H1 (cell line): ENCODE results near the gene BABAM1. TPM values are rescaled to one million over a fixed set of nuclear protein-coding genes. Genes with fewer than 3 reads are reported as not detected.

Source experiments
- ASH2L ChIP-seq: fragments of 200-600, 300-600 bp; sonication (generic); IDR thresholded peaks from one replicate; pipeline ENCODE4 v1.7.1; 2017; ENCODE audit warnings: low read length
- CEBPB ChIP-seq: IDR thresholded peaks from 2 replicates; pipeline ENCODE4 v1.6.1; 2012; ENCODE audit warnings: low read depth, low read length
- CHD1 ChIP-seq: IDR thresholded peaks from 2 replicates; pipeline ENCODE4 v1.6.1; 2012; ENCODE audit warnings: low read depth, low read length, improper control_type of control experiment
- CHD7 ChIP-seq: fragments of 300-600 bp; sonication (generic); IDR thresholded peaks from 2 replicates; pipeline ENCODE4 v1.7.1; 2012; ENCODE audit warnings: low read length, moderate library complexity, mild to moderate bottlenecking, inconsistent platforms; ENCODE audit not compliant: insufficient replicate concordance
- EZH2 ChIP-seq: fragments of 200-600 bp; sonication (generic); IDR thresholded peaks from 2 replicates; pipeline ENCODE4 v1.7.1; 2012; ENCODE audit warnings: low read depth, mild to moderate bottlenecking, moderate library complexity, low read length, inconsistent platforms; ENCODE audit not compliant: severe bottlenecking
- GTF2F1 ChIP-seq: IDR thresholded peaks from 2 replicates; pipeline ENCODE4 v1.6.1; 2012; ENCODE audit warnings: low read depth, low read length, improper control_type of control experiment, borderline replicate concordance
- HDAC2 ChIP-seq, 2 experiments: fragments of 300-600 bp in 1 of 2; sonication (generic) in 1 of 2; IDR thresholded peaks; 2 replicates each; pipeline ENCODE4 v1.6.1; 2011 to 2012; ENCODE audit warnings: low read depth in 2 of 2, low read length in 2 of 2, mild to moderate bottlenecking in 2 of 2, moderate library complexity in 2 of 2, borderline replicate concordance in 1 of 2, inconsistent platforms in 1 of 2
- JUN ChIP-seq: IDR thresholded peaks from 2 replicates; pipeline ENCODE4 v1.6.1; 2011; ENCODE audit warnings: low read depth, mild to moderate bottlenecking, improper control_type of control experiment, low read length
- SIRT6 ChIP-seq: IDR thresholded peaks from one replicate; pipeline ENCODE4 v1.7.1; 2012; ENCODE audit warnings: low read length, inconsistent platforms
- SRF ChIP-seq: IDR thresholded peaks from 2 replicates; pipeline ENCODE4 v1.6.1; 2011; ENCODE audit warnings: mild to moderate bottlenecking, low read depth, low read length, moderate library complexity
- polyA plus RNA-seq, 7 experiments: library from polyadenylated mRNA; depleted of rRNA in 3 of 7; stranded (reverse) in 5 of 7; unstranded in 2 of 7; fragments of >200 nt in 5 of 7; fragments of 200-250 nt in 2 of 7; gene quantifications; 1 replicate in 5 of 7; 2 replicates in 1 of 7; 4 replicates in 1 of 7; pipeline versions ENCODE4 v1.2.1 to v1.2.3, GENCODE V29; 2011 to 2013; ENCODE audit warnings: missing spikeins in 2 of 7, mixed read lengths in 2 of 7
- total RNA-seq: library from RNA; stranded (reverse); fragmentation: NEBNext Ultra II Directional; extraction: Animal tissue kit (Norgen Biotek cat#: 25700); gene quantifications from 2 replicates; pipeline ENCODE4 v1.2.1, GENCODE V29; 2021

The BABAM1 gene
- total and polyA plus RNA-seq, 2 of the 8 experiments (the other 6 are each of a cell fraction or from before 2014, with no cell fraction given): 127 to 133 TPM

GRCh38 chr19:17327654-17328516, 60.6 kb downstream of the BABAM1 start (continued):
- TF ChIP-seq CHD7: no peak
- TF ChIP-seq JUN: no peak
- TF ChIP-seq EZH2: no peak
- TF ChIP-seq ASH2L: peak; percentile 62
- no peak for TF ChIP-seq HDAC2 (IDR thresholded peaks at IDR 0.05; ENCODE audit: borderline replicate concordance in 1 of 2, low read depth in 2 of 2, low read length in 2 of 2)
- no peak for TF ChIP-seq GTF2F1
- no peak for TF ChIP-seq SRF
- TF ChIP-seq CHD1: no peak
- TF ChIP-seq SIRT6: no peak
- no peak for TF ChIP-seq CEBPB
